Prostate gland (tissue), 2 donors: Measurements from ENCODE around the gene P2RY4.

Experiments used
- CTCF ChIP-seq, 4 experiments: fragments of 200-600 bp in 2 of 4; fragments of 450-650 bp in 2 of 4; sonication (generic) in 2 of 4; IDR thresholded peaks; 1 replicate in 3 of 4; 2 replicates in 1 of 4; pipeline ENCODE4 v1.5.1; 2016 to 2019; ENCODE audit warnings: antibody characterized with exemption in 4 of 4, mild to moderate bottlenecking in 2 of 4, moderate library complexity in 2 of 4
- POLR2A ChIP-seq: fragments of 450-650 bp; IDR thresholded peaks from one replicate; pipeline ENCODE4 v1.6.1; 2016; ENCODE audit warnings: antibody characterized with exemption, mild to moderate bottlenecking

- TF ChIP-seq POLR2A = no peak
- TF ChIP-seq CTCF (IDR thresholded peaks at IDR 0.05) = no peak
Observed at GRCh38 chrX:70257423-70258288, 2.3 kb downstream of the P2RY4 start.
